Uterus (tissue), 4 donors: ENCODE data around the gene KCNC3. TPM values are rescaled to one million over a fixed set of nuclear protein-coding genes. Genes with fewer than 3 reads are reported as not detected.

Experiments
- DNase-seq, 2 donors: peaks; one replicate each; pipeline ENCODE4 v3.0.0-alpha.2; 2019 to 2020
- H3K27ac ChIP-seq, 2 donors: fragments of 200-600 bp; sonication (generic); 1 replicate in 1 of 2; 2 replicates in 1 of 2; pipeline ENCODE4 v1.5.1; 2016 to 2018
- H3K27me3 ChIP-seq, 2 donors: fragments of 200-600 bp; sonication (generic); one replicate each; pipeline ENCODE4 v1.5.1; 2018 to 2019; ENCODE audit warnings: control low read depth in 1 of 2
- H3K36me3 ChIP-seq, 2 donors: fragments of 200-600 bp; sonication (generic); one replicate each; pipeline ENCODE4 v1.5.1; 2019; ENCODE audit warnings: control low read depth in 1 of 2
- H3K4me1 ChIP-seq, 2 donors: fragments of 200-600 bp; sonication (generic); one replicate each; pipeline ENCODE4 v1.5.1; 2018 to 2019; ENCODE audit warnings: control low read depth in 1 of 2
- H3K4me3 ChIP-seq, 2 donors: fragments of 200-600 bp; sonication (generic); 1 replicate in 1 of 2; 2 replicates in 1 of 2; pipeline ENCODE4 v1.5.1; 2018 to 2019; ENCODE audit warnings: mild to moderate bottlenecking in 1 of 2
- H3K9me3 ChIP-seq, 2 donors: fragments of 200-600 bp; sonication (generic); one replicate each; pipeline ENCODE4 v1.5.1; 2019; ENCODE audit warnings: control low read depth in 1 of 2
- POLR2A ChIP-seq, 2 donors: fragments of 450-650 bp; IDR thresholded peaks; one replicate each; pipeline ENCODE4 v1.6.1; 2016; ENCODE audit warnings: antibody characterized with exemption in 2 of 2, mild to moderate bottlenecking in 1 of 2, moderate library complexity in 1 of 2
- intact Hi-C: fragments of 100-400 bp; cut with DNase I; formaldehyde crosslinking; loops from one replicate; pipeline ENCODE4 v1.15.1; 2023; ENCODE audit warnings: low total_unique reads
- total RNA-seq, 4 donors: library from RNA; depleted of rRNA in 3 of 4; stranded (reverse); fragments of >200 nt in 3 of 4; gene quantifications; one replicate each; pipeline versions ENCODE4 v1.1.0 to v1.2.4, GENCODE V29; 2014 to 2023
- TF ChIP-seq, protein P1 (sequence below), 4 experiments: fragments of 200-600 bp in 2 of 4; fragments of 450-650 bp in 2 of 4; sonication (generic) in 2 of 4; IDR thresholded peaks; one replicate each; pipeline ENCODE4 v1.5.1; 2016 to 2019; ENCODE audit warnings: antibody characterized with exemption in 4 of 4, mild to moderate bottlenecking in 2 of 4, moderate library complexity in 1 of 4
- donor health status: DM: yes; HTN: yes; CAD: no.

Gene KCNC3
- total RNA-seq, 4 donors from 2014 or later, result 0.26 to 2.4 (median 0.85) TPM; not detected in 1

DNA sequence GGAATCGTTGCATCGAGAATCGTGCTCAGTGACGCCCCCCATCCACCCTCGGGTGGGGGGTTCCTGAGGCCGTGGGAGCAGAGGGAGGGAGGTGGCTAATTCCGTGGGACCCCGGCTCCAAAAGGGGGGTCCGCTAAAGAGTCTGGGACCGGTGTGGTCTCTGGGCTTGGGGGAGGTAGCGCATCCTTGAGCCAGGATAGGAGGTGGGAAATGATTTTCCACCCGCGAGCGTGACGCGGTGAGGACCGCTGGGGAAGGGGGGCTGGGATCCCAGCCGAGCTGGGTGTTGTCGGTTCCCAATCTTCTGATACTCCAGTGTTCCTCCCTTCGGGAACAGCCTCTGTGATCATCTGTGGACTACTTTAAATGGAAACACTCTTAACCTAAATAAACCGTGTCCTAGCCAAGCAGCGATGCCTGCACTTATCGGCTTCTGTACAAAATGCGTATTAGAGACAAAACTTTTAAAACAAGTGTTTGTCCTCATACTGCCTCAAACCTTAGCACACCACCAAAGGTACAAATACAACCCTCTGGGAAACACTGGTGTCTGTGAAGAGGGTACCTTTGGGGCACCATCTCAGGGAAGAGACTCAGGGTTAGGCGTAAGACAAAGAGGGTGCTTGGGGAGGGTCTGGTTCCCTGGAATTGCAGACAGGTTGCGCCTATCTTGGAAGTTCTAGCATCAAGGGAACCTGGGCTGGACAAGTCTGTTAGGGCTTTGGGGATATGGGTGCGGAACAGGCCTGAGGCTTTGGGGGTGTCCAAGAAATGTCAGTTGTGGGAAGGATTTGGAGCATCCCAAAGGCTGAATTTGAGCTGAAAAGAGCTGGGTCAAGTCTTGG is 16.0 kb downstream of the KCNC3 start:
- peaks cover 0 to 42% of the 10 kb centered on the region in 2 donors for H3K27me3 ChIP-seq

DNA sequence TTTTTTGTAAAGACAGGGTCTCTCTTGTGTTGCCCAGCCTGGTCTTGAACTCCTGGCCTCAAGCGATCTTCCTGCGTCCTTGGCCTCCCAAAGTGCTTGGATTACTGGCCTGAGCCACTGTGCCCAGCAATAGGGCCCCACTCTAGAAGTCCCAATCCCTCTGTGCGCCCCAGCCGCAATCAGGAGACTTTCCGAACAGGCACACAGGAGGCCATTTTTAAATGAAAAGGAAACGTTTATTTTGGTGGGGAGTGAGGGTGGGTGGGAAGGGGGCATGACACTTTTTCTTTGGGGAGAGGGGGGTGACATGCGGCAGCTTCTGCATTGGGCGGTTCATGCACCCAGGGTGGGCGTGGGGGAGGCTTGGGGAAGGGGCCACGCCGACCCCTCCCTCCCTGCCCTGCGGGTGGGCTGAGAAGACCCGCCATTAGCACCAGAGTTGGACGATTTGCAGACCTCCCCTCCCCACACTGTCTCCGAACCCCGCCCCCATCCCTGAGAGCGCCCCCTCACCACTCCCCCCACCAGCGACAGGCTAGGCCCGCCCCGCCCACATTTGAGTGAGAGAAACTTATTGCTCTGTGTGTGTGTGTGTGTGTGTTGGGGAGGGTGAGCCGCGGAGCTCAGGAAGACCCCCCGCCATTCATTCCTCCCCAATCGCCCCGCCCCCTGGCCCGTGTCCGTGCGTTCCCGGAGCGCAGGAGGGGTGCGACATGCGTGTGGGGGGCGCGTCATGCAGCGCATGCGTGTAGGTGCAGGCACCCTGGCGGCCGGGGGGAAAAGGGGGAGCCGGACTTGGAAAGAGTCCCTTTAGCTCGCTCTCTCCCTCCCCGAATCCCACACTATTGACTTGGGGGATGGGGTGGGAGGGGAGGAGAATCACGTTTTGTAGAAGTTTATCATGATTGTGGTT is 17.2 kb downstream of the KCNC3 start:
- intact Hi-C loops, result no loop called here
- H3K36me3 ChIP-seq, result no peaks in the 10 kb centered on the region
- TF ChIP-seq POLR2A (IDR thresholded peaks at IDR 0.05), result no peak
- TF ChIP-seq, protein P1, sequence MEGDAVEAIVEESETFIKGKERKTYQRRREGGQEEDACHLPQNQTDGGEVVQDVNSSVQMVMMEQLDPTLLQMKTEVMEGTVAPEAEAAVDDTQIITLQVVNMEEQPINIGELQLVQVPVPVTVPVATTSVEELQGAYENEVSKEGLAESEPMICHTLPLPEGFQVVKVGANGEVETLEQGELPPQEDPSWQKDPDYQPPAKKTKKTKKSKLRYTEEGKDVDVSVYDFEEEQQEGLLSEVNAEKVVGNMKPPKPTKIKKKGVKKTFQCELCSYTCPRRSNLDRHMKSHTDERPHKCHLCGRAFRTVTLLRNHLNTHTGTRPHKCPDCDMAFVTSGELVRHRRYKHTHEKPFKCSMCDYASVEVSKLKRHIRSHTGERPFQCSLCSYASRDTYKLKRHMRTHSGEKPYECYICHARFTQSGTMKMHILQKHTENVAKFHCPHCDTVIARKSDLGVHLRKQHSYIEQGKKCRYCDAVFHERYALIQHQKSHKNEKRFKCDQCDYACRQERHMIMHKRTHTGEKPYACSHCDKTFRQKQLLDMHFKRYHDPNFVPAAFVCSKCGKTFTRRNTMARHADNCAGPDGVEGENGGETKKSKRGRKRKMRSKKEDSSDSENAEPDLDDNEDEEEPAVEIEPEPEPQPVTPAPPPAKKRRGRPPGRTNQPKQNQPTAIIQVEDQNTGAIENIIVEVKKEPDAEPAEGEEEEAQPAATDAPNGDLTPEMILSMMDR (IDR thresholded peaks at IDR 0.05), result no peak
- no peaks in the 10 kb centered on the region for H3K9me3 ChIP-seq
- no peak overlapping the region for H3K27ac ChIP-seq
- peaks cover 0 to 42% of the 10 kb centered on the region in 2 donors for H3K27me3 ChIP-seq
- no peak overlapping the region for H3K4me3 ChIP-seq
- no peak for DNase-seq
- no peaks in the 10 kb centered on the region for H3K4me1 ChIP-seq

More for the DNA sequence above, 16.0 kb downstream of the KCNC3 start:
- Histone ChIP-seq H3K4me3 (no peak overlapping the region), H3K36me3 (no peaks in the 10 kb centered on the region), H3K27ac (no peak overlapping the region), H3K9me3 (no peaks in the 10 kb centered on the region), H3K4me1 (no peaks in the 10 kb centered on the region)
- DNase-seq, result no peak
- TF ChIP-seq, protein P1 (IDR thresholded peaks at IDR 0.05), result no peak
- no peak for TF ChIP-seq POLR2A (IDR thresholded peaks at IDR 0.05)
- intact Hi-C loops, result no loop called here

DNA sequence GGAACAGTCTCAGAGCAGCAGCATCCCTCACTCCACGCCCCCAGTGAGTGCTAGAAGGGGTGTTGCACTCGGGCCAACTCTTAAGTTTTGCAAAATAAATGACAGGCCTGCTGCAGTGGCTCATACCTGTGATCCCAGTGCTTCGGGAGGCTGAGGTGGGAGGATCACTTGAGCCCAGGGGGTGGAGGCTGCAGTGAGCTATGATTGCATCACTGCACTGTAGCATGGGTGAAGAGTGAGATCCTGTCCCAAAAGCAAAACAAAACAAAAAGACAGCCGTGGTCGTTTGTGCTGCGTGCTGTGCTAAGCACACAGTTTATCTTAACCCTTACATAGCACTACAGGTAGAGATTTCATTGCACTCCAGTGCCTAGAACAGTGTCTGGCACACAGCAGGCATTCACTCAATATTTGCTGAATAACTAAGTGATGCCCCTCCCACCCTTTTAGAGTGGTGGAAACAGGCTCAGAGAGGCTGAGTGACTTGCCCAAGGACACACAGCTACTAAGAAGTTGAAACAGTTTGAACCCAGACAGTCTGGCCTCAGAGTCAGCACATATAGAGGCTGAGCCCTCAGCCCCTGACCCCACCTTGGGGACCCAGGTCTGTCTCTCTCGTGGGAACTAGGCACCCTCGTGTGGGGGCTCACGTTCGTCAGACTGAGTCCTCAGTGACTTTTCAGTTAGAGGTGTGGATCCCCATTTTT is 18.3 kb downstream of the KCNC3 start:
- H3K36me3 ChIP-seq, result no peaks in the 10 kb centered on the region
- intact Hi-C loops, result no loop called here
- H3K4me1 ChIP-seq, result no peaks in the 10 kb centered on the region
- no peaks in the 10 kb centered on the region for H3K9me3 ChIP-seq
- TF ChIP-seq POLR2A (IDR thresholded peaks at IDR 0.05), result no peak
- TF ChIP-seq, protein P1 (IDR thresholded peaks at IDR 0.05), result no peak
- H3K27ac ChIP-seq, result no peak overlapping the region
- no peak overlapping the region for H3K4me3 ChIP-seq
- DNase-seq, result no peak
- peaks cover 0 to 42% of the 10 kb centered on the region in 2 donors for H3K27me3 ChIP-seq

DNA sequence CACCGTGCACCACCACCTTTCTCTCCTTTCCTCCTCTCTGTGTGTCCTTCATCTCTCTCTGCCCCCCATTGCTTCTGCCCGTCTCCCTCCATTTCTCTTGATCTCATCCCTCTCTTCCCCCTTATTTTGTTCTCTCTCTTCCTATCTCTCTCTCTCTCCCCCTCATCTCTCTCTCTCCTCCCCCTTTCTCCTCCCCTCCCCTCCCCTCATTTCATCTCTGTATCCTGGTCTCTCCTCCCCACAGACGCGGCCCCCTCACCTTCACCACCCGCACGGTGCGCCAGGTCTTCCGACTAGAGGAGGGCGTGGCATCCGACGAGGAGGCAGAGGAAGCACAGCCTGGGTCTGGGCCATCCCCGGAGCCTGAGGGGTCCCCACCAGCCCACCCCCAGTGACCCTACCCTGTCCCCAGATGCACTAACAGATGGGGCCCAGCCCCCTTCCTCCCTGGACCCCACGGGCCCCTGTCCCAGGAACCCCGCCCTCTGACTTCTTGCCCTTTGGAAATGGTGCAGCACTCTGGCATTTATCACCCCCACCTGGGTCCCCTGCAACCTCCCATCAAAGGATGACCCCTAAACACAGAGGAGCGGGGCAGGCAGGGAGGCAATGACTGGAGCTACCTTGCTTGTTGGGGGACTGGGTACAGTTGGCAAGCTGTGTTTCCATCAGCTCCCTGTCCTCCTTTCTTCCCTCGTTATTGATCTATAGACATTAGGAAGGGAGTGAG is 19.6 kb downstream of the KCNC3 start:
- no peak for TF ChIP-seq POLR2A (IDR thresholded peaks at IDR 0.05)
- TF ChIP-seq, protein P1 (IDR thresholded peaks at IDR 0.05), result no peak

More for the DNA sequence above, 19.6 kb downstream of the KCNC3 start:
- Histone ChIP-seq H3K4me3 (no peak overlapping the region), H3K27ac (no peak overlapping the region), H3K36me3 (no peaks in the 10 kb centered on the region), H3K27me3 (peaks cover 0 to 34% of the 10 kb centered on the region in 2 donors), H3K9me3 (no peaks in the 10 kb centered on the region), H3K4me1 (no peaks in the 10 kb centered on the region)
- intact Hi-C loops, result no loop called here
- DNase-seq, result no peak
